DMS 273 (cell line): ENCODE results near the gene RAB3IL1.

Experiments used
- DNase-seq: peaks from one replicate; lab custom pipeline; 2025; ENCODE audit not compliant: unreplicated experiment; lab: John Stamatoyannopoulos, UW

Gene RAB3IL1

GRCh38 chr11:61919705-61920631, 2.6 kb upstream of the RAB3IL1 start:
- no peak for DNase-seq

GRCh38 chr11:61918938-61919704, 1.8 kb upstream of the RAB3IL1 start:
- no peak for DNase-seq

- peak; percentile 15 for DNase-seq
Measured at GRCh38 chr11:61918251-61918937, 1.0 kb upstream of the RAB3IL1 start.

- no peak for DNase-seq
Measured at GRCh38 chr11:61916737-61917333, 531 bp downstream of the RAB3IL1 start.

- DNase-seq = no peak
Measured at GRCh38 chr11:61914471-61915171, 2.7 kb downstream of the RAB3IL1 start.

- DNase-seq = no peak
Measured at GRCh38 chr11:61913699-61914395, 3.5 kb downstream of the RAB3IL1 start.

- DNase-seq = no peak
Measured at GRCh38 chr11:61912991-61913698, 4.2 kb downstream of the RAB3IL1 start.

- no peak for DNase-seq
Measured at GRCh38 chr11:61912530-61912898, 4.9 kb downstream of the RAB3IL1 start.

GRCh38 chr11:61911701-61912529, 5.5 kb downstream of the RAB3IL1 start:
- no peak for DNase-seq

- DNase-seq = no peak
Measured at GRCh38 chr11:61911128-61911700, 6.2 kb downstream of the RAB3IL1 start.

GRCh38 chr11:61910187-61911127, 6.9 kb downstream of the RAB3IL1 start:
- no peak for DNase-seq

GRCh38 chr11:61908730-61909316, 8.5 kb downstream of the RAB3IL1 start:
- no peak for DNase-seq

GRCh38 chr11:61907871-61908729, 9.3 kb downstream of the RAB3IL1 start:
- no peak for DNase-seq

GRCh38 chr11:61907282-61907681, 10.1 kb downstream of the RAB3IL1 start:
- no peak for DNase-seq

- no peak for DNase-seq
Measured at GRCh38 chr11:61906522-61906909, 10.8 kb downstream of the RAB3IL1 start.
